HepG2 (cell line): ENCODE data around the gene PPP2R2B. TPM values are rescaled to one million over a fixed set of nuclear protein-coding genes. Genes with fewer than 3 reads are reported as not detected.
A peak's percentile ranks its signal among the peaks of the same experiment; 100 is the strongest.

Experiments
- ATAC-seq: fragments of 200-7000 bp; cut with Tn5 transposase; 3 replicates; pipeline ENCODE4 v1.9.1; 2020; ENCODE audit warnings: mild to moderate bottlenecking, moderate library complexity
- BruUV-seq: library from RNA; stranded (reverse); fragments of 400-500 nt; replicated peaks from 2 replicates; lab custom pipeline; 2021; lab: Mats Ljungman, UMichigan
- CTCF ChIA-PET: fragments of 300-600 bp; formaldehyde crosslinking; extraction: SDS; loops from one replicate; lab custom pipeline; 2021; ENCODE audit warnings: low total read pairs, inconsistent platforms, low intra/inter-chr PET ratio; lab: Yijun Ruan, JAX
- POLR2A ChIA-PET: fragments of 350-600 bp; sonication (Branson Sonifier 250); formaldehyde crosslinking; loops from one replicate; lab custom pipeline; 2020; ENCODE audit warnings: antibody characterized with exemption, inconsistent platforms; lab: Yijun Ruan, JAX
- DNase-seq: peaks from one replicate; pipeline ENCODE4 v3.0.0-alpha.2; 2015; ENCODE audit warnings: low spot score
- FAIRE-seq: peaks from 3 replicates; lab custom pipeline; 2011; peaks lifted over from hg19 to GRCh38; lab: Jason Lieb, UNC
- H2AFZ ChIP-seq: one replicate; pipeline ENCODE4 v1.6.1; 2011; ENCODE audit warnings: low read length, inconsistent platforms
- H3K27ac ChIP-seq: fragments of 300-600 bp; 3 replicates; pipeline ENCODE4 v1.8.0; 2011; ENCODE audit warnings: mixed run types, mild to moderate bottlenecking, mixed read lengths, low read length, inconsistent platforms; ENCODE audit not compliant: insufficient read depth; ENCODE audit errors: extremely low read length
- H3K27me3 ChIP-seq, 2 experiments: fragments of 200-600 bp in 1 of 2; 2 replicates in 1 of 2; 3 replicates in 1 of 2; pipeline versions ENCODE4 v1.6.0 to v1.8.0; 2011; ENCODE audit warnings: low read length in 2 of 2, mild to moderate bottlenecking in 2 of 2, moderate library complexity in 2 of 2, inconsistent platforms in 1 of 2; ENCODE audit not compliant: insufficient read depth in 2 of 2, control insufficient read depth in 1 of 2
- H3K36me3 ChIP-seq, 2 experiments: fragments of 200-600 bp in 1 of 2; replicated peaks in 1 of 2; 2 replicates in 1 of 2; 3 replicates in 1 of 2; pipeline versions ENCODE4 v1.5.1 to v1.8.0; 2011; ENCODE audit warnings: low read length in 2 of 2, inconsistent platforms in 1 of 2; ENCODE audit not compliant: insufficient read depth in 2 of 2, control insufficient read depth in 1 of 2
- H3K4me1 ChIP-seq: 2 replicates; pipeline ENCODE4 v1.5.1; 2012; ENCODE audit warnings: low read length, inconsistent platforms; ENCODE audit not compliant: insufficient read depth
- H3K4me2 ChIP-seq: 2 replicates; pipeline ENCODE4 v1.6.0; 2011; ENCODE audit warnings: low read depth, low read length, inconsistent platforms
- H3K4me3 ChIP-seq, 3 experiments: fragments of 200-600 bp in 1 of 3; sonication (generic), shearing (Covaris generic) in 1 of 3; replicated peaks in 1 of 3; 2 replicates each; pipeline ENCODE4 v1.5.1; 2011 to 2016; ENCODE audit warnings: low read length in 3 of 3, inconsistent platforms in 2 of 3, low read depth in 2 of 3, mild to moderate bottlenecking in 2 of 3, control low read depth in 1 of 3, mixed read lengths in 1 of 3; ENCODE audit not compliant: insufficient read depth in 1 of 3
- H3K79me2 ChIP-seq: one replicate; pipeline ENCODE4 v1.6.1; 2011; ENCODE audit warnings: low read length, inconsistent platforms; ENCODE audit not compliant: insufficient read depth
- H3K9ac ChIP-seq: 2 replicates; pipeline ENCODE4 v1.6.0; 2011; ENCODE audit warnings: mild to moderate bottlenecking, low read depth, low read length, inconsistent platforms; ENCODE audit not compliant: insufficient read depth
- H3K9me3 ChIP-seq: 2 replicates; pipeline ENCODE4 v1.5.1; 2012; ENCODE audit warnings: mild to moderate bottlenecking, low read length
- H4K20me1 ChIP-seq: 2 replicates; pipeline ENCODE4 v1.6.0; 2011; ENCODE audit warnings: inconsistent platforms, mild to moderate bottlenecking, low read length, moderate library complexity; ENCODE audit not compliant: insufficient read depth
- ELK4 ChIP-seq: sonication (generic); formaldehyde crosslinking; IDR thresholded peaks from 2 replicates; pipeline ENCODE4 v1.9.0; 2021; ENCODE audit warnings: missing genetic modification reagents, borderline replicate concordance
- GFI1 ChIP-seq: sonication (generic); formaldehyde crosslinking; IDR thresholded peaks from 2 replicates; pipeline ENCODE4 v1.5.0; 2020; ENCODE audit warnings: missing genetic modification reagents, mild to moderate bottlenecking, borderline replicate concordance
- MIER2 ChIP-seq: IDR thresholded peaks from 2 replicates; pipeline ENCODE4 v1.6.1; 2016; ENCODE audit warnings: missing biosample characterization, missing genetic modification reagents
- PHB2 ChIP-seq: fragments of 450-650 bp; IDR thresholded peaks from 2 replicates; pipeline ENCODE4 v1.6.1; 2018; ENCODE audit not compliant: partially characterized antibody
- PTBP1 ChIP-seq: fragments of 200-400 bp; formaldehyde crosslinking; IDR thresholded peaks from 2 replicates; pipeline ENCODE4 v1.6.1; 2018; ENCODE audit warnings: low read length, low read depth; ENCODE audit not compliant: poor library complexity, severe bottlenecking
- SP2 ChIP-seq: sonication (generic); formaldehyde crosslinking; IDR thresholded peaks from 2 replicates; pipeline ENCODE4 v1.5.1; 2020; ENCODE audit warnings: mild to moderate bottlenecking, missing genetic modification reagents
- YEATS2 ChIP-seq: sonication (generic); formaldehyde crosslinking; IDR thresholded peaks from 2 replicates; pipeline ENCODE4 v1.4.0; 2020; ENCODE audit warnings: missing genetic modification reagents, borderline replicate concordance
- ZNF160 ChIP-seq: sonication (generic); formaldehyde crosslinking; IDR thresholded peaks from 2 replicates; pipeline ENCODE4 v1.8.0; 2022; ENCODE audit warnings: mild to moderate bottlenecking, inconsistent platforms, missing genetic modification reagents
- ZNF232 ChIP-seq: sonication (generic); formaldehyde crosslinking; IDR thresholded peaks from 2 replicates; pipeline ENCODE4 v1.4.0; 2020; ENCODE audit warnings: missing genetic modification reagents, borderline replicate concordance
- ZNF292 ChIP-seq: sonication (generic); formaldehyde crosslinking; IDR thresholded peaks from 2 replicates; pipeline ENCODE4 v1.8.1; 2022; ENCODE audit warnings: mild to moderate bottlenecking, low read depth, missing genetic modification reagents, borderline replicate concordance
- WGBS: methylation state at CpG from one replicate; pipeline ENCODE4 v1.1.6; 2017; ENCODE audit warnings: low lambda C conversion rate; 5-methylcytosine and 5-hydroxymethylcytosine counted together
- in situ Hi-C: cut with HindIII; loops from 2 replicates; pipeline ENCODE4 v1.10.0; 2017; ENCODE audit warnings: low pct_unique_long_range_greater_than_20kb; ENCODE audit not compliant: extremely low pct_ligation_motif_present
- intact Hi-C: fragments of 100-400 bp; cut with micrococcal nuclease; formaldehyde crosslinking; loops from one replicate; pipeline ENCODE4 v1.10.0; 2022; ENCODE audit not compliant: unreplicated experiment
- polyA plus RNA-seq, 8 experiments: library from polyadenylated mRNA; depleted of rRNA in 3 of 8; stranded (reverse) in 7 of 8; unstranded in 1 of 8; fragments of >200 nt; fragmentation: Illumina TruSeq in 4 of 8; extraction: Trizol in 4 of 8; gene quantifications; 2 replicates each; pipeline versions ENCODE4 v1.2.1 to v1.2.3, GENCODE V29; 2011 to 2016; ENCODE audit warnings: low read depth in 4 of 8, missing spikeins in 1 of 8, mixed read lengths in 1 of 8; ENCODE audit not compliant: insufficient read depth in 1 of 8
- total RNA-seq, 5 experiments: library from RNA; depleted of rRNA; stranded (reverse); fragments of >200 nt; fragmentation: Illumina TruSeq; extraction: Trizol; gene quantifications; 2 replicates each; pipeline ENCODE4 v1.2.3, GENCODE V29; 2016; ENCODE audit warnings: low read depth in 1 of 5
- TF ChIP-seq, protein P1 (sequence below), 2 experiments: IDR thresholded peaks; 2 replicates each; pipeline ENCODE4 v1.6.1; 2011 to 2012; ENCODE audit warnings: low read length in 2 of 2, borderline replicate concordance in 1 of 2, low read depth in 1 of 2, mild to moderate bottlenecking in 1 of 2, moderate library complexity in 1 of 2

The PPP2R2B gene
- total and polyA plus RNA-seq, 2 of the 13 experiments (the other 11 are each of a cell fraction or from before 2014, with no cell fraction given), result not detected

GRCh38 chr5:146645342-146645741, 233.2 kb downstream of the PPP2R2B start:
- H3K27ac ChIP-seq, result no peak overlapping the region
- no peak overlapping the region for H3K4me2 ChIP-seq
- CTCF ChIA-PET, result no interaction called here
- no peak for DNase-seq
- intact Hi-C loops (no loop called here), in situ Hi-C loops (no loop called here)
- POLR2A ChIA-PET, result no interaction called here
- no peak overlapping the region for H2AFZ ChIP-seq
- 0% methylated on average over 1 of the region's 1 CpG for WGBS
- no peaks in the 10 kb centered on the region for H3K36me3 ChIP-seq
- H3K27me3 ChIP-seq, result no peaks in the 10 kb centered on the region
- no peak overlapping the region for H3K4me3 ChIP-seq
- H3K79me2 ChIP-seq, result no peaks in the 10 kb centered on the region
- no peaks in the 10 kb centered on the region for H3K9me3 ChIP-seq
- no peaks in the 10 kb centered on the region for H4K20me1 ChIP-seq
- TF ChIP-seq SP2 (CRISPR knock-in tag), result no peak
- TF ChIP-seq, protein P1, sequence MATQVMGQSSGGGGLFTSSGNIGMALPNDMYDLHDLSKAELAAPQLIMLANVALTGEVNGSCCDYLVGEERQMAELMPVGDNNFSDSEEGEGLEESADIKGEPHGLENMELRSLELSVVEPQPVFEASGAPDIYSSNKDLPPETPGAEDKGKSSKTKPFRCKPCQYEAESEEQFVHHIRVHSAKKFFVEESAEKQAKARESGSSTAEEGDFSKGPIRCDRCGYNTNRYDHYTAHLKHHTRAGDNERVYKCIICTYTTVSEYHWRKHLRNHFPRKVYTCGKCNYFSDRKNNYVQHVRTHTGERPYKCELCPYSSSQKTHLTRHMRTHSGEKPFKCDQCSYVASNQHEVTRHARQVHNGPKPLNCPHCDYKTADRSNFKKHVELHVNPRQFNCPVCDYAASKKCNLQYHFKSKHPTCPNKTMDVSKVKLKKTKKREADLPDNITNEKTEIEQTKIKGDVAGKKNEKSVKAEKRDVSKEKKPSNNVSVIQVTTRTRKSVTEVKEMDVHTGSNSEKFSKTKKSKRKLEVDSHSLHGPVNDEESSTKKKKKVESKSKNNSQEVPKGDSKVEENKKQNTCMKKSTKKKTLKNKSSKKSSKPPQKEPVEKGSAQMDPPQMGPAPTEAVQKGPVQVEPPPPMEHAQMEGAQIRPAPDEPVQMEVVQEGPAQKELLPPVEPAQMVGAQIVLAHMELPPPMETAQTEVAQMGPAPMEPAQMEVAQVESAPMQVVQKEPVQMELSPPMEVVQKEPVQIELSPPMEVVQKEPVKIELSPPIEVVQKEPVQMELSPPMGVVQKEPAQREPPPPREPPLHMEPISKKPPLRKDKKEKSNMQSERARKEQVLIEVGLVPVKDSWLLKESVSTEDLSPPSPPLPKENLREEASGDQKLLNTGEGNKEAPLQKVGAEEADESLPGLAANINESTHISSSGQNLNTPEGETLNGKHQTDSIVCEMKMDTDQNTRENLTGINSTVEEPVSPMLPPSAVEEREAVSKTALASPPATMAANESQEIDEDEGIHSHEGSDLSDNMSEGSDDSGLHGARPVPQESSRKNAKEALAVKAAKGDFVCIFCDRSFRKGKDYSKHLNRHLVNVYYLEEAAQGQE (IDR thresholded peaks at IDR 0.05; ENCODE audit: borderline replicate concordance in 1 of 2, low read depth in 1 of 2, low read length in 2 of 2), result peak; percentile 24 to 89
- TF ChIP-seq MIER2 (CRISPR knock-in tag), result 0 out of 2 replicates have a peak, but pooled peaks have one; percentile 51
- no peak overlapping the region for H3K9ac ChIP-seq
- ATAC-seq, result no peak
- BruUV-seq, result no TSS peak
- FAIRE-seq, result no peak
- no peaks in the 10 kb centered on the region for H3K4me1 ChIP-seq

DNA sequence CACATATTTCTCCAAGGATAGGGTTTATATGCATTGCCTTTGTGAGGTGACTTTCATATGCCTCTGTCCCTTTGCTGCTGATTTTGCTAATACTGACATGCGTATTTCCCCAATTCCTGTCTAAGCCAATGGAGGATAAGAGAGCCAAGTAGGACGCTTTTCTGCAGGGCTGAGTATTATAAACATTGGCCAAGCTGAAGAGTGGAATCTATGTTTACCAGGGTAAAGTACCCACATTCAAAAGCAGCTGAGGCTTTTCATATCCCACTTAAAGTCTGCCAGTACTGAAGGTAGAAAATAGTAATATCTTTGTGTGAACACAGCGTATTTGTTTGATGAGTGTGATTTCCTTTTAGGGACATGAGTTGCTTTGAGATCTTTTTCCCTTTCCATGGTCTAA, 233.7 kb downstream of the PPP2R2B start:
- H3K27ac ChIP-seq, result no peak overlapping the region
- H3K4me3 ChIP-seq, result no peak overlapping the region
- no peaks in the 10 kb centered on the region for H3K9me3 ChIP-seq
- no peak overlapping the region for H2AFZ ChIP-seq
- no peaks in the 10 kb centered on the region for H3K36me3 ChIP-seq
- no peaks in the 10 kb centered on the region for H3K4me1 ChIP-seq
- DNase-seq (no peak), ATAC-seq (no peak), FAIRE-seq (no peak)
- intact Hi-C loops, result no loop called here
- H3K79me2 ChIP-seq, result no peaks in the 10 kb centered on the region
- in situ Hi-C loops, result no loop called here
- WGBS, result 37% methylated on average over 3 of the region's 3 CpGs
- BruUV-seq, result no TSS peak
- H4K20me1 ChIP-seq, result no peaks in the 10 kb centered on the region
- POLR2A ChIA-PET, result no interaction called here
- no peaks in the 10 kb centered on the region for H3K27me3 ChIP-seq
- CTCF ChIA-PET, result no interaction called here
- no peak overlapping the region for H3K4me2 ChIP-seq
- no peak overlapping the region for H3K9ac ChIP-seq
- TF ChIP-seq ZNF160 (no peak), ZNF292 (no peak), ELK4 (CRISPR knock-in tag) (no peak), GFI1 (no peak), YEATS2 (CRISPR knock-in tag) (no peak), PHB2 (no peak), ZNF232 (CRISPR knock-in tag) (no peak), PTBP1 (no peak)
